Upper lobe of right lung (tissue), 1 donor: Measurements from ENCODE around the gene MORC1. TPM values are rescaled to one million over a fixed set of nuclear protein-coding genes. Genes with fewer than 3 reads are reported as not detected.

Experiments
- ATAC-seq: fragments of 200-7000 bp; cut with Tn5 transposase; one replicate; pipeline ENCODE4 v1.9.1; 2020; ENCODE audit warnings: mild to moderate bottlenecking, moderate library complexity
- DNase-seq: peaks from one replicate; pipeline ENCODE4 v3.0.0-alpha.2; 2020
- H3K27ac ChIP-seq: fragments of 200-600 bp; one replicate; pipeline ENCODE4 v1.8.0; 2022
- H3K27me3 ChIP-seq: fragments of 200-600 bp; one replicate; pipeline ENCODE4 v1.8.0; 2022; ENCODE audit warnings: mild to moderate bottlenecking
- H3K36me3 ChIP-seq: fragments of 200-600 bp; one replicate; pipeline ENCODE4 v1.8.0; 2022
- H3K4me1 ChIP-seq: fragments of 200-600 bp; one replicate; pipeline ENCODE4 v1.8.0; 2022
- H3K4me3 ChIP-seq: fragments of 200-600 bp; one replicate; pipeline ENCODE4 v1.8.0; 2022; ENCODE audit warnings: mild to moderate bottlenecking
- H3K9me3 ChIP-seq: fragments of 200-600 bp; one replicate; pipeline ENCODE4 v1.8.0; 2022
- CTCF ChIP-seq: fragments of 200-600 bp; IDR thresholded peaks from one replicate; pipeline ENCODE4 v1.8.0; 2022; ENCODE audit warnings: antibody characterized with exemption
- intact Hi-C: fragments of 100-400 bp; cut with DNase I; formaldehyde crosslinking; loops from one replicate; pipeline ENCODE4 v1.11.0; 2022
- total RNA-seq: library from RNA; stranded (reverse); fragmentation: NEBNext Ultra II Directional; extraction: Animal tissue kit (Norgen Biotek cat#: 25700); gene quantifications from one replicate; pipeline ENCODE4 v1.2.1, GENCODE V29; 2021
- donor health status: DM: no; HTN: yes; CAD: no; lungs with severe emphysema.

Gene MORC1
- total RNA-seq, 1 donor from 2014 or later = not detected

DNA sequence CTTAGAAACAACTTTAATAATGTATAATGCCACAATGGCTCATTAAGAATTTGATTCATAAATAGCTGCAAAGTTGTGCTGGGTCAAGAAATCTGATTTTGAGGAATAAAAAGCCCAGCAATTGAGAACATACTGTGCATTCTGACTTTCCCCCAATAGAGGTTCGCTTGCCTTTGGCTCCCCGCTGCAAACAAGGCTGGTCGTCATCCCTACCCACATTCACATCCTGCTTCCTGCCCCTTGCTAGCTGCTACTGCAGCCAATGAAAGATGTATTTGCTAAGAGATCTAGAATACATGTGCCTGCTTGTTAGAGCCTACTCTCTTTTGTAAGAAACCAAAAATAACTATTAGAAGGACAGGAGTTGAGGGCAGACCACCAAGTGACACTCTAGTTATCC lies 112.5 kb downstream of the MORC1 start:
- intact Hi-C loops = no loop called here
- no peak overlapping the region for H3K4me3 ChIP-seq
- no peaks in the 10 kb centered on the region for H3K9me3 ChIP-seq
- no peak for TF ChIP-seq CTCF
- DNase-seq (no peak), ATAC-seq (no peak)
- no peak overlapping the region for H3K27ac ChIP-seq
- H3K36me3 ChIP-seq = no peaks in the 10 kb centered on the region
- no peaks in the 10 kb centered on the region for H3K4me1 ChIP-seq
- H3K27me3 ChIP-seq = no peaks in the 10 kb centered on the region

GRCh38 chr3:108998436-108998835 lies 119.5 kb downstream of the MORC1 start:
- no peak for TF ChIP-seq CTCF
- H3K27ac ChIP-seq = no peak overlapping the region
- intact Hi-C loops = no loop called here
- H3K9me3 ChIP-seq = no peaks in the 10 kb centered on the region
- H3K4me3 ChIP-seq = no peak overlapping the region
- H3K36me3 ChIP-seq = no peaks in the 10 kb centered on the region
- DNase-seq (no peak), ATAC-seq (no peak)
- H3K4me1 ChIP-seq = no peaks in the 10 kb centered on the region
- no peaks in the 10 kb centered on the region for H3K27me3 ChIP-seq

DNA sequence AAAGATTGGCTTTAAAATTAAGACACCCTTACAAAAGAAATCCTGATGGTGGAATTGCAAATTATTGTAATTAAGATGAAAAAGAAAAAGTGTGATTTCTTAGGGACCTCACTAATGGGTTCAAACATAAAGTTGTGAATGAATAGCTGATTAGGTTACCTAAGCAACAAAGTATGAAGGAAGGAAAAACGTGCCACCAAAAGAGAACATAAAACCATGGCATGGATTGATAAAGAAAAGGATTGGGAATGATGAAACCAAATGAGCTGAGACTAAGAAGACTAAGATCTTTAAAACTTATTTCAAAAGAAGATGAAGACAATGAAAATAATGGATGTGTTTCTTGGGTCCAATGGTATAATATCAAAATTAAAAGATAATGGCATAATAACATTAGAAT lies 132.1 kb downstream of the MORC1 start:
- no peak for ATAC-seq
- DNase-seq = no peak

DNA sequence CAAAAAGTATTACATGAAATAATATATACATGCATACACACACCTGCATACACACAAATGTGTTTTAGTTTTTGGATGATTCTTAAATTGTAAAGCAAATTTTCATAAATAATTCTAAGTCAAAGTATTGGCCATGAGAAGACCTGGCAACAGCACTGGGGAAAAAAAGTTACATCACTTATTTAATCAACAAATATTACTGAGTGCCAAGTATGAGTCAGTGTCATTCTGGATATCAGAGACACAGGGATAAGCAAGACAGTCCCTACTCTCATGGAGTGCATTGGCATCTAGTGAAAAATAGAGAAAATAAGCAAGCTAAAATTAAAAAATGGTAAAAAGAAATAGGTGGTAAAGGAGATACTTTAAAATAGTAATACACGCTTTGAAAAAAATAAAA lies 134.9 kb downstream of the MORC1 start:
- Histone ChIP-seq H3K4me3 (no peak overlapping the region), H3K9me3 (no peaks in the 10 kb centered on the region), H3K4me1 (no peaks in the 10 kb centered on the region), H3K27me3 (no peaks in the 10 kb centered on the region), H3K27ac (no peak overlapping the region), H3K36me3 (no peaks in the 10 kb centered on the region)
- TF ChIP-seq CTCF = no peak
- intact Hi-C loops = no loop called here
- ATAC-seq (no peak), DNase-seq (no peak)

More for the DNA sequence above, 132.1 kb downstream of the MORC1 start:
- no peak overlapping the region for H3K27ac ChIP-seq
- H3K27me3 ChIP-seq = no peaks in the 10 kb centered on the region
- no peaks in the 10 kb centered on the region for H3K4me1 ChIP-seq
- H3K36me3 ChIP-seq = no peaks in the 10 kb centered on the region
- no peak overlapping the region for H3K4me3 ChIP-seq
- intact Hi-C loops = no loop called here
- no peaks in the 10 kb centered on the region for H3K9me3 ChIP-seq
- TF ChIP-seq CTCF = no peak

GRCh38 chr3:108976058-108976457 lies 141.9 kb downstream of the MORC1 start:
- ATAC-seq (no peak), DNase-seq (no peak)
- intact Hi-C loops = no loop called here
- H3K36me3 ChIP-seq = no peaks in the 10 kb centered on the region
- no peak for TF ChIP-seq CTCF
- H3K27me3 ChIP-seq = no peaks in the 10 kb centered on the region
- H3K27ac ChIP-seq = no peak overlapping the region
- no peaks in the 10 kb centered on the region for H3K4me1 ChIP-seq
- no peak overlapping the region for H3K4me3 ChIP-seq
- H3K9me3 ChIP-seq = no peaks in the 10 kb centered on the region

DNA sequence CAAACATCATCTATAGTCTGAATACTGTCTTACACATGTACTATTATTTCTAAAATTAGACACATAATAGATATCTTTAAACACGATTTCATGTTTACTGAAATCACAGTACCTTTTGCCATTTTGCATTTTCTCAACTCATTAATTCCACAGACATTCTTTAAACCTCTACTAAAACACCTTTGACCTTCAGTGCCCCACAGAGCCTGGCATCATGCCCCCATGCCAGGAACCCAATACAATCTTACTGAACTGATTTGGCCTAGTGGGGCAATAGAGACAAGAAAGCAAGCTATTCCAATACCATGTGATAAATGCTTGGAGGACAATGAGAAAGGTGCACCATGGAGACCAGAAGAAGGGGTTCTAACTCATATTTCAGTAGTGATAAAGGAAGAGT lies 144.9 kb downstream of the MORC1 start:
- TF ChIP-seq CTCF = no peak
- DNase-seq (no peak), ATAC-seq (no peak)
- Histone ChIP-seq H3K4me1 (no peaks in the 10 kb centered on the region), H3K4me3 (no peak overlapping the region), H3K36me3 (no peaks in the 10 kb centered on the region), H3K9me3 (no peaks in the 10 kb centered on the region), H3K27ac (no peak overlapping the region), H3K27me3 (no peaks in the 10 kb centered on the region)
- intact Hi-C loops = no loop called here
